K562 (cell line): Measurements from ENCODE around the gene PVALEF. TPM values are rescaled to one million over a fixed set of nuclear protein-coding genes. Genes with fewer than 3 reads are reported as not detected.
A peak's percentile ranks its signal among the peaks of the same experiment; 100 is the strongest.

Source experiments
- ATAC-seq: fragments of 200-7000 bp; cut with Tn5 transposase; 3 replicates; pipeline ENCODE4 v1.9.1; 2020; ENCODE audit warnings: moderate library complexity
- BruUV-seq: library from RNA; stranded (reverse); fragments of 400-500 nt; replicated peaks from 2 replicates; lab custom pipeline; 2021; lab: Mats Ljungman, UMichigan
- CTCF ChIA-PET: fragments of 300-600 bp; formaldehyde crosslinking; extraction: SDS; loops from one replicate; lab custom pipeline; 2021; ENCODE audit warnings: low intra/inter-chr PET ratio; lab: Yijun Ruan, JAX
- POLR2A ChIA-PET: fragments of 300-600, 350-650 bp; sonication (Branson Sonifier 250); formaldehyde crosslinking; extraction: SDS; loops from one replicate; lab custom pipeline; 2021; ENCODE audit warnings: antibody characterized with exemption, inconsistent platforms; lab: Yijun Ruan, JAX
- DNase-seq, 4 experiments: peaks; one replicate each; pipeline versions ENCODE4 v3.0.0 to v3.0.0-alpha.2; 2011 to 2018; ENCODE audit warnings: low spot score in 3 of 4, mixed read lengths in 3 of 4; ENCODE audit errors: extremely low read depth in 1 of 4
- FAIRE-seq: peaks from 2 replicates; lab custom pipeline; 2011; peaks lifted over from hg19 to GRCh38; lab: Jason Lieb, UNC
- H2AFZ ChIP-seq: 2 replicates; pipeline ENCODE4 v1.6.0; 2011; ENCODE audit warnings: low read depth, low read length, control low read depth, inconsistent platforms
- H3K27ac ChIP-seq: fragments of 200-600 bp; 3 replicates; pipeline ENCODE4 v1.8.0; 2011; ENCODE audit warnings: low read depth, mild to moderate bottlenecking, control low read depth, inconsistent platforms, low read length, moderate library complexity, mixed read lengths; ENCODE audit errors: extremely low read depth
- H3K27me3 ChIP-seq, 2 experiments: fragments of 300-600 bp in 1 of 2; 2 replicates in 1 of 2; 3 replicates in 1 of 2; pipeline versions ENCODE4 v1.6.0 to v1.8.0; 2011; ENCODE audit warnings: inconsistent platforms in 2 of 2, low read length in 2 of 2, mild to moderate bottlenecking in 1 of 2, mixed read lengths in 1 of 2, moderate library complexity in 1 of 2; ENCODE audit not compliant: control insufficient read depth in 2 of 2, insufficient read depth in 2 of 2
- H3K36me3 ChIP-seq: fragments of 300-600 bp; 3 replicates; pipeline ENCODE4 v1.8.0; 2011; ENCODE audit warnings: mild to moderate bottlenecking, low read length, inconsistent platforms; ENCODE audit not compliant: control insufficient read depth, insufficient read depth
- H3K4me1 ChIP-seq, 2 experiments: fragments of 200-600 bp in 1 of 2; replicated peaks in 1 of 2; 2 replicates in 1 of 2; 3 replicates in 1 of 2; pipeline versions ENCODE4 v1.5.1 to v1.8.0; 2011; ENCODE audit warnings: inconsistent platforms in 2 of 2, low read length in 2 of 2, mild to moderate bottlenecking in 1 of 2, mixed read lengths in 1 of 2, moderate library complexity in 1 of 2; ENCODE audit not compliant: control insufficient read depth in 2 of 2, insufficient read depth in 2 of 2
- H3K4me2 ChIP-seq: 2 replicates; pipeline ENCODE4 v1.6.1; 2011; ENCODE audit warnings: low read length, control low read depth, inconsistent platforms, mixed read lengths; ENCODE audit not compliant: insufficient read depth
- H3K4me3 ChIP-seq: fragments of 200-600 bp; sonication (generic), shearing (Covaris generic); 2 replicates; pipeline ENCODE4 v1.5.1; 2016; ENCODE audit warnings: control low read depth, inconsistent platforms
- H3K79me2 ChIP-seq: fragments of 200-600 bp; 3 replicates; pipeline ENCODE4 v1.8.0; 2011; ENCODE audit warnings: low read length, inconsistent platforms; ENCODE audit not compliant: control insufficient read depth, insufficient read depth
- H3K9ac ChIP-seq, 2 experiments: 2 replicates each; pipeline versions ENCODE4 v1.6.0 to v1.6.1; 2011; ENCODE audit warnings: low read depth in 2 of 2, low read length in 2 of 2, control low read depth in 1 of 2, inconsistent platforms in 1 of 2, mild to moderate bottlenecking in 1 of 2, mixed read lengths in 1 of 2; ENCODE audit not compliant: insufficient read depth in 1 of 2
- H3K9me1 ChIP-seq: one replicate; pipeline ENCODE4 v1.6.0; 2011; ENCODE audit warnings: inconsistent platforms, mild to moderate bottlenecking, low read length, moderate library complexity; ENCODE audit not compliant: control insufficient read depth, insufficient read depth
- H3K9me3 ChIP-seq: replicated peaks from 2 replicates; pipeline ENCODE4 v1.5.1; 2011; ENCODE audit warnings: low read depth, low read length, inconsistent platforms; ENCODE audit not compliant: control insufficient read depth, insufficient read depth
- H4K20me1 ChIP-seq: replicated peaks from 2 replicates; pipeline ENCODE4 v1.6.1; 2011; ENCODE audit warnings: low read length, inconsistent platforms, mixed read lengths; ENCODE audit not compliant: control insufficient read depth, insufficient read depth
- KAT8 ChIP-seq: fragments of 450-650 bp; IDR thresholded peaks from 2 replicates; pipeline ENCODE4 v1.6.1; 2016; ENCODE audit warnings: low read depth, mild to moderate bottlenecking
- NR2C1 ChIP-seq, 2 experiments: fragments of 450-650 bp; IDR thresholded peaks; 2 replicates each; pipeline ENCODE4 v1.6.1; 2017; ENCODE audit warnings: mild to moderate bottlenecking in 2 of 2, antibody characterized with exemption in 1 of 2, inconsistent platforms in 1 of 2, missing compliant biosample characterization in 1 of 2, missing genetic modification characterization in 1 of 2
- RBFOX2 ChIP-seq: fragments of 200-400 bp; formaldehyde crosslinking; IDR thresholded peaks from 2 replicates; pipeline ENCODE4 v1.6.1; 2017; ENCODE audit warnings: low read depth, mild to moderate bottlenecking, low read length, moderate library complexity
- WGBS: fragments of 100-300 bp; shearing (Covaris generic); methylation state at CpG from one replicate; pipeline ENCODE4 v1.1.6; 2016; ENCODE audit warnings: low coverage, mixed read lengths; ENCODE audit not compliant: insufficient coverage; ENCODE audit errors: missing lambda C conversion rate; 5-methylcytosine and 5-hydroxymethylcytosine counted together
- in situ Hi-C: fragments of 300-500 bp; cut with MboI; formaldehyde crosslinking; loops from 4 replicates; pipeline ENCODE4 v1.15.0; 2018; ENCODE audit warnings: inconsistent platforms, mixed read lengths
- intact Hi-C: fragments of 100-400 bp; cut with micrococcal nuclease; formaldehyde crosslinking; loops from 2 replicates; pipeline ENCODE4 v1.14.2; 2022
- polyA plus RNA-seq, 8 experiments: library from polyadenylated mRNA; depleted of rRNA in 4 of 8; stranded (reverse) in 5 of 8; unstranded in 3 of 8; fragments of >200 nt; fragmentation: Nextera tagmentation in 2 of 8; fragmentation: Illumina TruSeq in 1 of 8; extraction: Ambion mirVana in 2 of 8; extraction: Trizol in 1 of 8; gene quantifications; 2 replicates each; pipeline versions ENCODE4 v1.2.1 to v1.2.3, GENCODE V29; 2011 to 2014; ENCODE audit warnings: inconsistent platforms in 1 of 8, missing spikeins in 1 of 8
- total RNA-seq, 7 experiments: library from RNA; depleted of rRNA in 6 of 7; stranded (reverse); fragments of >200 nt in 6 of 7; fragmentation: Illumina TruSeq in 2 of 7; extraction: Trizol in 2 of 7; gene quantifications; 2 replicates each; pipeline versions ENCODE4 v1.2.1 to v1.2.3, GENCODE V29; 2011 to 2021; ENCODE audit warnings: low replicate concordance in 1 of 7

PVALEF gene
- total and polyA plus RNA-seq, 9 of the 15 experiments (the other 6 are each of a cell fraction or from before 2014, with no cell fraction given): not detected

GRCh38 chr17:81228420-81228819 is 63.1 kb downstream of the PVALEF start:
- H3K27me3 ChIP-seq: no peaks in the 10 kb centered on the region
- TF ChIP-seq NR2C1 (IDR thresholded peaks at IDR 0.05): no peak
- TF ChIP-seq NR2C1 (tag; IDR thresholded peaks at IDR 0.05): no peak
- 0 out of 2 replicates have a peak, but pooled peaks have one; percentile 8 for TF ChIP-seq RBFOX2
- TF ChIP-seq KAT8: no peak
- TF ChIP-seq, all 486 proteins: peak for 1
- CTCF ChIA-PET: no interaction called here
- peaks cover 26% of the 10 kb centered on the region; the same call in 2 of the 3 replicates for H3K36me3 ChIP-seq
- POLR2A ChIA-PET: interaction anchor here (1.3 kb wide), 1 partner anchor 11 kb away, joined by 6 read pairs; the partner anchor contains the start of genes NDUFAF8 and TEPSIN
- H3K4me3 ChIP-seq: no peak overlapping the region
- H3K79me2 ChIP-seq: no peaks in the 10 kb centered on the region
- peaks cover 5% of the 10 kb centered on the region for H4K20me1 ChIP-seq
- H3K9ac ChIP-seq: peak overlapping the region in 1 of 2 experiments; percentile 61; a peak in 1 of 4 replicates
- no peaks in the 10 kb centered on the region for H3K9me3 ChIP-seq
- ATAC-seq (no peak), DNase-seq (no peak), FAIRE-seq (no peak)
- BruUV-seq: no TSS peak
- in situ Hi-C loops (loop anchor here (5.0 to 25.0 kb wide), 2 partner anchors 91 to 226 kb away; no protein-coding TSS in a partner anchor), intact Hi-C loops (loop anchor here (5.0 to 10.0 kb wide), 2 partner anchors 86 to 244 kb away; no protein-coding TSS in a partner anchor)
- H3K9me1 ChIP-seq: no peaks in the 10 kb centered on the region
- no peak overlapping the region for H3K27ac ChIP-seq
- WGBS: 74% methylated on average over 7 of the region's 9 CpGs
- no peak overlapping the region for H3K4me2 ChIP-seq
- H2AFZ ChIP-seq: no peak overlapping the region
- peaks cover 12 to 42% of the 10 kb centered on the region in 2 experiments for H3K4me1 ChIP-seq
